ENCODE measurements around the gene KBTBD4. TPM values are rescaled to one million over a fixed set of nuclear protein-coding genes. Genes with fewer than 3 reads are reported as not detected.
"Not testable (repeated sequence)": the region's sequence is repeated elsewhere in the genome, so short reads cannot be mapped to it uniquely, and the experiment has no call there.

The KBTBD4 gene
- total RNA-seq, 1 donor from 2014 or later = 16.6 TPM

- H3K36me3 ChIP-seq = no peaks in the 10 kb centered on the region
- no peaks in the 10 kb centered on the region for H3K27me3 ChIP-seq
- H3K4me1 ChIP-seq = peaks cover 55% of the 10 kb centered on the region
- DNase-seq = no peak
- H3K9me3 ChIP-seq = no peaks in the 10 kb centered on the region
- H3K4me3 ChIP-seq = peak overlapping the region; percentile 94
- intact Hi-C loops (cut with DNase I) = no loop called here
- H3K27ac ChIP-seq = peak overlapping the region; percentile 93
- TF ChIP-seq CTCF (IDR thresholded peaks at IDR 0.05) = no peak
- ATAC-seq = no peak
These were observed 28.3 kb downstream of the KBTBD4 start for GRCh38 chr11:47550288-47551047.

GRCh38 chr11:47546274-47546673 is 32.5 kb downstream of the KBTBD4 start:
- DNase-seq; H3K27me3 ChIP-seq; H3K27ac ChIP-seq; H3K4me3 ChIP-seq; H3K9me3 ChIP-seq; intact Hi-C loops (cut with DNase I); ATAC-seq; H3K36me3 ChIP-seq: not testable (repeated sequence)
- peaks cover 56% of the 10 kb centered on the region for H3K4me1 ChIP-seq

- Histone ChIP-seq H3K27me3 (no peaks in the 10 kb centered on the region), H3K4me1 (peaks cover 55% of the 10 kb centered on the region), H3K27ac (no peak overlapping the region), H3K36me3 (no peaks in the 10 kb centered on the region), H3K4me3 (no peak overlapping the region), H3K9me3 (no peaks in the 10 kb centered on the region)
- no peak for DNase-seq
- no peak for ATAC-seq
- intact Hi-C loops (cut with DNase I) = no loop called here
- TF ChIP-seq CTCF (IDR thresholded peaks at IDR 0.05) = no peak
These were observed 33.5 kb downstream of the KBTBD4 start for GRCh38 chr11:47545298-47545697.

GRCh38 chr11:47541070-47541469 is 37.7 kb downstream of the KBTBD4 start:
- DNase-seq (no peak), ATAC-seq (no peak)
- H3K9me3 ChIP-seq = no peaks in the 10 kb centered on the region
- no peaks in the 10 kb centered on the region for H3K27me3 ChIP-seq
- peaks cover 53% of the 10 kb centered on the region for H3K4me1 ChIP-seq
- no peak for TF ChIP-seq CTCF (IDR thresholded peaks at IDR 0.05)
- no peak overlapping the region for H3K27ac ChIP-seq
- H3K4me3 ChIP-seq = no peak overlapping the region
- peaks cover 3% of the 10 kb centered on the region for H3K36me3 ChIP-seq
- intact Hi-C loops (cut with DNase I) = no loop called here

- Histone ChIP-seq H3K4me1 (peaks cover 54% of the 10 kb centered on the region), H3K36me3 (peaks cover 13% of the 10 kb centered on the region), H3K27ac (peak overlapping the region; percentile 26), H3K27me3 (no peaks in the 10 kb centered on the region), H3K4me3 (no peak overlapping the region), H3K9me3 (no peaks in the 10 kb centered on the region)
- no peak for TF ChIP-seq CTCF (IDR thresholded peaks at IDR 0.05)
- no peak for ATAC-seq
- intact Hi-C loops (cut with DNase I) = no loop called here
- DNase-seq = no peak
These were observed 39.1 kb downstream of the KBTBD4 start for GRCh38 chr11:47539681-47540039.

GRCh38 chr11:47538741-47539565 is 39.8 kb downstream of the KBTBD4 start:
- Histone ChIP-seq H3K27ac (peak overlapping the region; percentile 26), H3K4me1 (peaks cover 58% of the 10 kb centered on the region), H3K36me3 (peaks cover 13% of the 10 kb centered on the region), H3K4me3 (no peak overlapping the region), H3K27me3 (no peaks in the 10 kb centered on the region), H3K9me3 (no peaks in the 10 kb centered on the region)
- intact Hi-C loops (cut with DNase I) = no loop called here
- TF ChIP-seq CTCF (IDR thresholded peaks at IDR 0.05) = no peak
- ATAC-seq = no peak
- no peak for DNase-seq

Data from upper lobe of right lung (tissue), 1 donor.